ENCODE measurements around the gene CADM1.

- TF ChIP-seq, protein P1, sequence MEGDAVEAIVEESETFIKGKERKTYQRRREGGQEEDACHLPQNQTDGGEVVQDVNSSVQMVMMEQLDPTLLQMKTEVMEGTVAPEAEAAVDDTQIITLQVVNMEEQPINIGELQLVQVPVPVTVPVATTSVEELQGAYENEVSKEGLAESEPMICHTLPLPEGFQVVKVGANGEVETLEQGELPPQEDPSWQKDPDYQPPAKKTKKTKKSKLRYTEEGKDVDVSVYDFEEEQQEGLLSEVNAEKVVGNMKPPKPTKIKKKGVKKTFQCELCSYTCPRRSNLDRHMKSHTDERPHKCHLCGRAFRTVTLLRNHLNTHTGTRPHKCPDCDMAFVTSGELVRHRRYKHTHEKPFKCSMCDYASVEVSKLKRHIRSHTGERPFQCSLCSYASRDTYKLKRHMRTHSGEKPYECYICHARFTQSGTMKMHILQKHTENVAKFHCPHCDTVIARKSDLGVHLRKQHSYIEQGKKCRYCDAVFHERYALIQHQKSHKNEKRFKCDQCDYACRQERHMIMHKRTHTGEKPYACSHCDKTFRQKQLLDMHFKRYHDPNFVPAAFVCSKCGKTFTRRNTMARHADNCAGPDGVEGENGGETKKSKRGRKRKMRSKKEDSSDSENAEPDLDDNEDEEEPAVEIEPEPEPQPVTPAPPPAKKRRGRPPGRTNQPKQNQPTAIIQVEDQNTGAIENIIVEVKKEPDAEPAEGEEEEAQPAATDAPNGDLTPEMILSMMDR (IDR thresholded peaks at IDR 0.05; ENCODE audit: low read depth, low read length, missing input control) = no peak
- TF ChIP-seq RAD21 (IDR thresholded peaks at IDR 0.05) (no peak), JUND (IDR thresholded peaks at IDR 0.05) (no peak), HNF4G (IDR thresholded peaks at IDR 0.05) (no peak), TAF1 (conservative IDR thresholded peaks at IDR 0.05) (no peak), SP1 (IDR thresholded peaks at IDR 0.05) (no peak), YY1 (IDR thresholded peaks at IDR 0.05) (no peak), HNF4A (conservative IDR thresholded peaks at IDR 0.05) (no peak), GABPA (IDR thresholded peaks at IDR 0.05 in 1 of 2, conservative IDR thresholded peaks at IDR 0.05 in 1 of 2) (no peak), FOXA1 (IDR thresholded peaks at IDR 0.05) (no peak)
- TF ChIP-seq, protein P2, sequence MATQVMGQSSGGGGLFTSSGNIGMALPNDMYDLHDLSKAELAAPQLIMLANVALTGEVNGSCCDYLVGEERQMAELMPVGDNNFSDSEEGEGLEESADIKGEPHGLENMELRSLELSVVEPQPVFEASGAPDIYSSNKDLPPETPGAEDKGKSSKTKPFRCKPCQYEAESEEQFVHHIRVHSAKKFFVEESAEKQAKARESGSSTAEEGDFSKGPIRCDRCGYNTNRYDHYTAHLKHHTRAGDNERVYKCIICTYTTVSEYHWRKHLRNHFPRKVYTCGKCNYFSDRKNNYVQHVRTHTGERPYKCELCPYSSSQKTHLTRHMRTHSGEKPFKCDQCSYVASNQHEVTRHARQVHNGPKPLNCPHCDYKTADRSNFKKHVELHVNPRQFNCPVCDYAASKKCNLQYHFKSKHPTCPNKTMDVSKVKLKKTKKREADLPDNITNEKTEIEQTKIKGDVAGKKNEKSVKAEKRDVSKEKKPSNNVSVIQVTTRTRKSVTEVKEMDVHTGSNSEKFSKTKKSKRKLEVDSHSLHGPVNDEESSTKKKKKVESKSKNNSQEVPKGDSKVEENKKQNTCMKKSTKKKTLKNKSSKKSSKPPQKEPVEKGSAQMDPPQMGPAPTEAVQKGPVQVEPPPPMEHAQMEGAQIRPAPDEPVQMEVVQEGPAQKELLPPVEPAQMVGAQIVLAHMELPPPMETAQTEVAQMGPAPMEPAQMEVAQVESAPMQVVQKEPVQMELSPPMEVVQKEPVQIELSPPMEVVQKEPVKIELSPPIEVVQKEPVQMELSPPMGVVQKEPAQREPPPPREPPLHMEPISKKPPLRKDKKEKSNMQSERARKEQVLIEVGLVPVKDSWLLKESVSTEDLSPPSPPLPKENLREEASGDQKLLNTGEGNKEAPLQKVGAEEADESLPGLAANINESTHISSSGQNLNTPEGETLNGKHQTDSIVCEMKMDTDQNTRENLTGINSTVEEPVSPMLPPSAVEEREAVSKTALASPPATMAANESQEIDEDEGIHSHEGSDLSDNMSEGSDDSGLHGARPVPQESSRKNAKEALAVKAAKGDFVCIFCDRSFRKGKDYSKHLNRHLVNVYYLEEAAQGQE (IDR thresholded peaks at IDR 0.05) = no peak
- TF ChIP-seq, protein P3, sequence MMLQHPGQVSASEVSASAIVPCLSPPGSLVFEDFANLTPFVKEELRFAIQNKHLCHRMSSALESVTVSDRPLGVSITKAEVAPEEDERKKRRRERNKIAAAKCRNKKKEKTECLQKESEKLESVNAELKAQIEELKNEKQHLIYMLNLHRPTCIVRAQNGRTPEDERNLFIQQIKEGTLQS (IDR thresholded peaks at IDR 0.05) = no peak
- TF ChIP-seq, protein P4, sequence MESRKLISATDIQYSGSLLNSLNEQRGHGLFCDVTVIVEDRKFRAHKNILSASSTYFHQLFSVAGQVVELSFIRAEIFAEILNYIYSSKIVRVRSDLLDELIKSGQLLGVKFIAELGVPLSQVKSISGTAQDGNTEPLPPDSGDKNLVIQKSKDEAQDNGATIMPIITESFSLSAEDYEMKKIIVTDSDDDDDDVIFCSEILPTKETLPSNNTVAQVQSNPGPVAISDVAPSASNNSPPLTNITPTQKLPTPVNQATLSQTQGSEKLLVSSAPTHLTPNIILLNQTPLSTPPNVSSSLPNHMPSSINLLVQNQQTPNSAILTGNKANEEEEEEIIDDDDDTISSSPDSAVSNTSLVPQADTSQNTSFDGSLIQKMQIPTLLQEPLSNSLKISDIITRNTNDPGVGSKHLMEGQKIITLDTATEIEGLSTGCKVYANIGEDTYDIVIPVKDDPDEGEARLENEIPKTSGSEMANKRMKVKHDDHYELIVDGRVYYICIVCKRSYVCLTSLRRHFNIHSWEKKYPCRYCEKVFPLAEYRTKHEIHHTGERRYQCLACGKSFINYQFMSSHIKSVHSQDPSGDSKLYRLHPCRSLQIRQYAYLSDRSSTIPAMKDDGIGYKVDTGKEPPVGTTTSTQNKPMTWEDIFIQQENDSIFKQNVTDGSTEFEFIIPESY (IDR thresholded peaks at IDR 0.05) = no peak
- TF ChIP-seq, protein P5, sequence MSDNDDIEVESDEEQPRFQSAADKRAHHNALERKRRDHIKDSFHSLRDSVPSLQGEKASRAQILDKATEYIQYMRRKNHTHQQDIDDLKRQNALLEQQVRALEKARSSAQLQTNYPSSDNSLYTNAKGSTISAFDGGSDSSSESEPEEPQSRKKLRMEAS (IDR thresholded peaks at IDR 0.05) = no peak
Observed at GRCh38 chr11:115439969-115440540, 64.2 kb downstream of the CADM1 start.

Data from liver (tissue), 3 donors.